GM23248 (cell line): ENCODE data around the gene ZSCAN5C. TPM values are rescaled to one million over a fixed set of nuclear protein-coding genes. Genes with fewer than 3 reads are reported as not detected.

Source experiments
- DNase-seq: peaks from one replicate; pipeline ENCODE4 v3.0.0-alpha.2; 2015
- H2AFZ ChIP-seq: fragments of 200-600 bp; sonication (generic); 2 replicates; pipeline ENCODE4 v1.6.1; 2016; ENCODE audit warnings: antibody characterized with exemption
- H3F3A ChIP-seq: fragments of 200-600 bp; sonication (generic); 2 replicates; pipeline ENCODE4 v1.6.1; 2016; ENCODE audit warnings: mild to moderate bottlenecking, antibody characterized with exemption, mixed run types; ENCODE audit not compliant: insufficient read depth
- H3K27ac ChIP-seq: fragments of 200-600 bp; sonication (generic); 2 replicates; pipeline ENCODE4 v1.5.1; 2016; ENCODE audit warnings: mild to moderate bottlenecking
- H3K27me3 ChIP-seq: fragments of 200-600 bp; sonication (generic); replicated peaks from 2 replicates; pipeline ENCODE4 v1.6.1; 2016; ENCODE audit warnings: mild to moderate bottlenecking; ENCODE audit not compliant: insufficient read depth
- H3K36me3 ChIP-seq: fragments of 200-600 bp; sonication (generic); 2 replicates; pipeline ENCODE4 v1.6.1; 2016; ENCODE audit warnings: low read depth, mild to moderate bottlenecking
- H3K4me1 ChIP-seq: fragments of 200-600 bp; sonication (generic); 2 replicates; pipeline ENCODE4 v1.6.1; 2016; ENCODE audit warnings: mild to moderate bottlenecking; ENCODE audit not compliant: insufficient read depth
- H3K4me2 ChIP-seq: fragments of 200-600 bp; sonication (generic); one replicate; pipeline ENCODE4 v1.6.1; 2016; ENCODE audit warnings: mild to moderate bottlenecking; ENCODE audit not compliant: unreplicated experiment
- H3K4me3 ChIP-seq: fragments of 200-600 bp; sonication (generic); 2 replicates; pipeline ENCODE4 v1.5.1; 2016; ENCODE audit warnings: mild to moderate bottlenecking
- H3K79me2 ChIP-seq: fragments of 200-600 bp; sonication (generic); 2 replicates; pipeline ENCODE4 v1.6.1; 2016; ENCODE audit warnings: mild to moderate bottlenecking; ENCODE audit not compliant: insufficient read depth
- H3K9ac ChIP-seq: fragments of 200-600 bp; sonication (generic); 2 replicates; pipeline ENCODE4 v1.6.1; 2016; ENCODE audit warnings: mild to moderate bottlenecking
- H3K9me2 ChIP-seq: fragments of 200-600 bp; sonication (generic); 2 replicates; pipeline ENCODE4 v1.6.1; 2016; ENCODE audit warnings: mixed run types, mild to moderate bottlenecking, moderate library complexity; ENCODE audit not compliant: insufficient read depth
- H3K9me3 ChIP-seq: fragments of 200-600 bp; sonication (generic); one replicate; pipeline ENCODE4 v1.6.1; 2017; ENCODE audit warnings: low read depth
- H4K20me1 ChIP-seq: fragments of 200-600 bp; sonication (generic); 2 replicates; pipeline ENCODE4 v1.6.0; 2016; ENCODE audit not compliant: insufficient read depth
- EZH2 ChIP-seq: fragments of 200-600 bp; sonication (generic); IDR thresholded peaks from 2 replicates; pipeline ENCODE4 v1.6.1; 2018; ENCODE audit warnings: antibody characterized with exemption, mild to moderate bottlenecking; ENCODE audit not compliant: insufficient read depth, poor library complexity, severe bottlenecking
- EZH2phosphoT487 ChIP-seq: fragments of 200-600 bp; sonication (generic); IDR thresholded peaks from 2 replicates; pipeline ENCODE4 v1.6.1; 2018; ENCODE audit warnings: antibody characterized with exemption, moderate library complexity, mild to moderate bottlenecking, low read depth; ENCODE audit not compliant: insufficient read depth
- WGBS, 2 experiments: methylation state at CpG; one replicate each; pipeline ENCODE4 v1.1.6; 2015 to 2017; ENCODE audit warnings: low lambda C conversion rate in 2 of 2, low coverage in 1 of 2; ENCODE audit errors: missing lambda C conversion rate in 2 of 2; 5-methylcytosine and 5-hydroxymethylcytosine counted together
- in situ Hi-C: fragments of 300-500 bp; cut with MboI; formaldehyde crosslinking; loops from 2 replicates; pipeline ENCODE4 v1.15.0; 2020
- polyA plus RNA-seq: library from polyadenylated mRNA; unstranded; fragments of >200 nt; fragmentation: Nextera tagmentation; extraction: Ambion mirVana; gene quantifications from 2 replicates; pipeline ENCODE4 v1.2.1, GENCODE V29; 2016
- total RNA-seq: library from RNA; depleted of rRNA; stranded (reverse); fragments of >200 nt; shearing (Covaris generic); gene quantifications from 2 replicates; pipeline ENCODE4 v1.2.3, GENCODE V29; 2014; rRNA removed

ZSCAN5C gene
- total RNA-seq (not detected in 2 replicates), polyA plus RNA-seq (not detected in 2 replicates)

GRCh38 chr19:56201973-56202372, at the start of gene ZSCAN5C:
Gene ZSCAN5C, plus strand, starts transcription at chr19:56202273. Its CDS starts 3,641 bp downstream, at chr19:56205914.
- 2 to 9% methylated on average over 3 of the region's 3 CpGs for WGBS, 2 experiments
- no peak within 1 kb of the TSS for H3K27ac ChIP-seq
- no peaks in the 10 kb centered on the region for H3K79me2 ChIP-seq
- no peak within 1 kb of the TSS for H3K4me2 ChIP-seq
- no peaks in the 10 kb centered on the region for H3K4me1 ChIP-seq
- H3F3A ChIP-seq: no peaks in the 10 kb centered on the region
- no peak within 1 kb of the TSS for H3K9ac ChIP-seq
- no peaks in the 10 kb centered on the region for H3K27me3 ChIP-seq
- DNase-seq: no peak
- H4K20me1 ChIP-seq: no peaks in the 10 kb centered on the region
- H3K4me3 ChIP-seq: no peak within 1 kb of the TSS
- in situ Hi-C loops: no loop called here
- TF ChIP-seq EZH2phosphoT487: no peak
- TF ChIP-seq EZH2: no peak
- H3K9me2 ChIP-seq: no peaks in the 10 kb centered on the region
- H3K36me3 ChIP-seq: no peaks in the 10 kb centered on the region
- no peaks in the 10 kb centered on the region for H3K9me3 ChIP-seq
- H2AFZ ChIP-seq: no peak within 1 kb of the TSS

- Histone ChIP-seq H3F3A (no peaks in the 10 kb centered on the region), H3K4me1 (no peaks in the 10 kb centered on the region), H3K4me3 (no peak overlapping the region), H3K36me3 (no peaks in the 10 kb centered on the region), H4K20me1 (no peaks in the 10 kb centered on the region), H2AFZ (no peak overlapping the region), H3K27me3 (no peaks in the 10 kb centered on the region), H3K9me3 (no peaks in the 10 kb centered on the region), H3K9ac (no peak overlapping the region), H3K79me2 (peaks cover 29% of the 10 kb centered on the region), H3K9me2 (no peaks in the 10 kb centered on the region), H3K4me2 (no peak overlapping the region), H3K27ac (no peak overlapping the region)
- no peak for DNase-seq
- in situ Hi-C loops: no loop called here
- 96 to 97% methylated on average over 2 of the region's 2 CpGs for WGBS, 2 experiments
- TF ChIP-seq EZH2phosphoT487: no peak
- TF ChIP-seq EZH2: no peak
Measured at GRCh38 chr19:56152644-56153043, 49.4 kb upstream of the ZSCAN5C start.

- Histone ChIP-seq H3K4me3 (no peak overlapping the region), H3K9ac (no peak overlapping the region), H2AFZ (no peak overlapping the region), H3K9me3 (no peaks in the 10 kb centered on the region), H3K4me1 (no peaks in the 10 kb centered on the region), H3K79me2 (peaks cover 29% of the 10 kb centered on the region), H4K20me1 (no peaks in the 10 kb centered on the region), H3F3A (no peaks in the 10 kb centered on the region), H3K36me3 (no peaks in the 10 kb centered on the region), H3K27ac (no peak overlapping the region), H3K27me3 (no peaks in the 10 kb centered on the region), H3K4me2 (no peak overlapping the region), H3K9me2 (no peaks in the 10 kb centered on the region)
- WGBS, 2 experiments: 56 to 64% methylated on average over 6 of the region's 6 CpGs
- TF ChIP-seq EZH2phosphoT487: no peak
- TF ChIP-seq EZH2: no peak
- no peak for DNase-seq
- in situ Hi-C loops: no loop called here
Measured at GRCh38 chr19:56153507-56153906, 48.6 kb upstream of the ZSCAN5C start.

- Histone ChIP-seq H3K36me3 (0 out of 2 replicates have a peak, but pooled peaks cover 4% of the 10 kb centered on the region), H3K4me2 (no peak overlapping the region), H2AFZ (no peak overlapping the region), H3K4me1 (no peaks in the 10 kb centered on the region), H3K9ac (no peak overlapping the region), H3K9me2 (no peaks in the 10 kb centered on the region), H3K9me3 (no peaks in the 10 kb centered on the region), H3K79me2 (peaks cover 19% of the 10 kb centered on the region), H3K27ac (no peak overlapping the region), H4K20me1 (no peaks in the 10 kb centered on the region), H3K4me3 (no peak overlapping the region), H3F3A (no peaks in the 10 kb centered on the region), H3K27me3 (no peaks in the 10 kb centered on the region)
- DNase-seq: peak; percentile 37
- no peak for TF ChIP-seq EZH2
- TF ChIP-seq EZH2phosphoT487: no peak
- in situ Hi-C loops: no loop called here
- 58 to 63% methylated on average over 17 of the region's 17 CpGs for WGBS, 2 experiments
Measured at GRCh38 chr19:56155124-56155687, 46.9 kb upstream of the ZSCAN5C start.
